NCI-H1417 treated with DMSO at 0.1 percent for 48 hours (cell line): ENCODE data around the gene GSDME.
A peak's percentile ranks its signal among the peaks of the same experiment; 100 is the strongest.

Experiments
- DNase-seq: peaks from one replicate; lab custom pipeline; 2025; lab: John Stamatoyannopoulos, UW

GSDME gene

DNA sequence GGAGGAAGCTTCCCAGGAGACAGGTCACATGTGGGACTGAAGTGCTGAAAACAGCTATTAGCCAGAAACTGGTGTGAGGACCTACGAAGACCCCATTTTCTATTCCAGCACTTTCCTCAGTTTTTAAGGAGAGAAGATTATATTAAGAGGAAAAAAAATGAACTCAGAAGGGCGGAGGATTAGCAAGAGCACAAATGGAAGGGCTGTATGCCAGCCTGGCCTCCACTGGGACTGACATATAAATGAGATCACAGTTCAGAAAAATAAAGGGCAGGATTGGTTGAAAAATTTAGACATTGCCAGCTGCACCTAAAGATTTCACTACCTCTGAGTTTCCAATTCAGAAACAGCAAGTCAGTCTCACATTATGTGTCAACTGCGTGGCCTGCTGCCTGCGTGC lies 53.0 kb downstream of the GSDME start:
- DNase-seq: no peak

- DNase-seq: no peak
These were observed 54.0 kb downstream of the GSDME start for GRCh38 chr7:24703296-24703695.

DNA sequence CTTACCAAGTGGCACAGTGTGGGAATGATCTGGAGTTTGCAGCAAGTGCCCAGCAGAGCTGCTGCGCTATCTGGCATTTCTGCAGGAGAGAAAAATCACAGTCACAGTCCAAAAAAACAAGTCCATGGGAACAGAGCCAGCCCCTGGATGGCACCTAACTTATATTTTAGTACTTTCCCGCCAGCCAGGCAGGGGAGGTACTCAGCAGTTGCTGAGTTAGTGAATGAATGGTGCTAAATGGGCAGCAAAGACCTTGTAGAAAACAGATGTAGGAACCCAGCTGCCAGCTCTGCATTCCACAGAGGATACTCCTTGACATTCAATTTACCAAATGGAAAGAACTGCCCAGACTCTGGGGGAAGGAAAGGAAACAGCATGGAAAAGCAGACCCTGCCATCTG lies 54.5 kb downstream of the GSDME start:
- DNase-seq: no peak

DNA sequence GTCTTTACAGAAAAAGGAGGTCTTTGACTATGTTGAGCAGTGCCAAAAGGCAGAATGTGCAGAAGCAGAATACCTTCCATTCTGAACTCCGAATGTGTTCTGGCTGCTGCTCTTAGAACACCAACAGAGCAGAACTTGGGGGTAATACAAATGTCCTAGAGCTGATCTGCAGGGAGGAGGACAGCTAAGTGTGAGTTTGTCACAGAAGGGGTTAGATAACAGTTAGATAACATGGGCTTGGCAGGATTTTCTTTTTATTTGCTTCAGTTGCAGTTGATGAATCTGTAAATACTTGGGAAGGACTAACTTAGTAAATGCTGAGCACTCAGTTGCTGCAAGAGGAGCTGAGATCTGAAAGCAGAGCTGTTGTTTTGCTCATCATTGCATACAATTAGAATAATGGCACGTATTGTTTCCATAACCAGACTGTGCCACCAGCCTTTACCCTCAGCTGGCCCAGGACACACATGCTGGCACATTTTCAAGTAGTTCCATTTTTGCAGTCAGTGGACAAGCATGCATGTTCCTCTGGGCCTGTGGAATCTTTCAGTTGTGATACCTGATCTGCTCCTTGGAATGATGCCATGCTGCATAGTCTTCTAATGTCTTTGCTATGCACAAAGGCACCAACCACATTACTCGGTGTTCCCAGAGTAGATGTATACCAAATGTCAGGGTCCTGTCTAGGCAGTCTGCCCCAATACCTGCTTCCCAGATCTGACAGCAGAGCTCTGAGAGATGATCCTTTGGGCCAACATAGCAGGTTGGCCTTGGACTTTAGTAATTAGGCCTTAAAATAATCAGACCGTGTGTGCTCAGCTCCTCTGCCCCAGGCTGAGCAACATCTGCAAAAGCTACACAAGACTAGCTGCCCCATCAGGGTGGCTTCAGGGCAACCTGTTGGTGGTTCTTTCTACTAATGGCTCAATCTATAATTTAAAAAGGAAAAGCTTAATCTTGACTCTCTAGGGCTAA lies 55.7 kb downstream of the GSDME start:
- DNase-seq: no peak

DNA sequence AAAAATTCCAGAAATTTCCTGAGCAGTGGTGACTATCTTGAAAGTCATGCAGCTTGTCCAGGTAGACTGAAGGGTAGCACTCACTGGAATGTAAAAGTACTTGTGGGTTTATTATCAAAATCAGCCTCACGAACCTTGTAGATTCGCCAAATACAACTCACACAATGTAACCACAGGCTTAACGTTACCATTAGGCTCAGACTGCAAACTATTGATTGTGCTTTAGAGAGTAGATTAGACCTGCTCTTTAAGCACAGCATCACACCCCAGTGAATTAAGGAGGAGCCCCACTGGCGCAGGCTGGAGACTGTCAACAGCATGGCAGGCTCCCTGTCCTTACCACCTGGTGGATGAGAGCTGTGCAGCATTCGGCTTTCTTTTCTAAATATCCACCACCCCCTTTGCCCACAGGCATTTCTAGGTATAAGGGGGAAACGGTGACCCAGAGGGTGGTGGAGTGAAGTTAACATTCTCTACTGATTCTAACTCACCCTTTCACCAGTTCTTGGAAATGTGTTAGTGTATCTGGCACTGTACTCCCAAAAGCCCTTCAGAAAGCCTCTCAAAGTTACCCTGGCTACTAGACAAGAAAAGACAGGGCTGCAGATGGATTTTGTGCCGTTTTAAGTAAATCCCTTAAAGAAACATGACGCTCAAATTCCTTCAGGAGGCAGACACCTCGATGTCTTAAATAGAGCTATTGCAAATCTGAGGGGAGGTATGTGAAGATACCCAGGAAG lies 56.6 kb downstream of the GSDME start:
- no peak for DNase-seq

DNA sequence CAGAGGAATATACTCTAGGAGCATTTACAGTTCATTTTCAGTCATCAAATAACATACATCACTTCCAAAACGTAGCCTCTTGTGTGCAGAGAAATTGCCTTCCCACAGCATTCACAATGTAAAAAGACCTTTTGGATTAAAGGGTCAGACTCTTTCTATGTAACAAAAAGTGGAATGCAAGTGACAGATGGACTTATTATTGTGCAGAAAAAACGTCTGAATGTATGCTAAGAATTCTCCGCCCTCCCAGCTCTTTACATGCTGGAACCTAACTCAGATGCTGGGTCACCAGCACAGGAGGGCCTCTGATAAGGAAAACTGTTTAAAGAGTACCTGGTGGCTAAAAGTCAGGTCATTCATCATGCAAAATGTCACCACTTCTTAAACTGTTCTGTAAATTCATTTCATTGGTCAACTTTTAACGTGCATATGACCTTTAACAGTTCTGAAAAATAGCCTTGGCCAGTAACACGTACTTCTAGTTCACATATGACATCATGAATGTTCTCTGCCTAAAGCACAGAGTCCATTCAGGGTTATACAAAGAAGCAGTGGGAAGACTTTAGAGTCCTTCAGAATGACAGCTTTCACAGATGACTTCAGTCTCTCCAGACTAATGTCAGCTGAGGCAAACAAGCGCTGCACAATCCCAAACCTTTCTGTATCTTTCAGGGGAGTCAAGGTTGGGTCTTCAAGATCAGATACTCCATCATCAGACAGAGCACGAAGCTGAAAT lies 58.6 kb downstream of the GSDME start:
- DNase-seq: no peak

DNA sequence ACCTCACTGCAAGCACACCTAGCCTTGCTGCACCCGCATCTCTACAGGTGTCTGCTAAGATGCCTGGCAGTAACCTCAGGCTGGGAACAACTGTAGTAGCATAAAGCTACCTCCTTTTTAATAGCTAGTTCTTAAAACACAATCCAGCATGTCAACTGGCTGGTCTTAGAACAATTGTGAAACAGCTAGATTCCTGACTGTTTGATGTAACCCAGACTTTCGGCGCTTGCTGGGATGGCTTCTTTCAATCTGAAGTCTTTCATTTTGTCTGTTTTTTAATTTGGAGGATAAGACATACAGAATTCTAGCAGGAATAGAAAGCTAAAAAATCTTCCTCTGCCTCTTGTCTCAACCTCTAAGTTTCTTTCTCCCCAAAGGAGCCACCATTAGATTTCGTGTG lies 59.8 kb downstream of the GSDME start:
- no peak for DNase-seq

DNA sequence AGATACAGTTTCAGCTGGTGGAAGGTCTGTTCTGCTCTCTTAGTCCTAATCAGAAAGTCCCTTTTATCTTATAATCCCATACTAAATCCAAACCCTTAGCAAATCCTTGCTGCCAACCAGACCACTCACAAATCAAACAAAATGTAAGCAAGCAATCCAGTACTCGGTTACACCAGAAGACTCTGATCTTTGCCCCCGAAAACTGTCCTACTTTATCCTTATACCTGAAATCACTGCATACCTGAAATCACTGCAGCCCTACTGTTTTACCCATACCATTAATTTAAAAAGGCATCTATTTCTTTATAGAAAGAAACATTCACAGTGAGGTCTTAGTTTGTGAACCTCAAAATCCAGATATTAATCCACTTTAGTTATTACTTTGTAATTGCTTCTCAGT lies 64.7 kb downstream of the GSDME start:
- no peak for DNase-seq

DNA sequence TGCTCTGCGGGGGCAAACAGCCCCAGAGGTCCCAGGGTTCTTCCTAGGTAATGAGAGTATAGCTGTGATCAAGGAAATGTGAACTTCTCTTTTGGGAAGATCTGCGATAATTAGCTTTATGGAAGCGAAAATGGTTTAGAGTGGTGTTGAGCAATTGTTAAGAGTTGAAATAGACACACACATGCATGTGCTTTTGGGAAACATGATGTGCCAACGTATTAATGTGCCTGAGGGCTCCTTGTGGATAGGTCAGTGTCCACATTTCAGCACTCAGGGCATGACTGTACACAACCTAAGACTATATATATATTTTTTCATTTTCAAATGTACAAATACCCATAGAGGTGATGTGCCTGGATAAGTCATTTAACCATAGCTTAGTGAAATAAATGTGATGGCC lies 67.0 kb downstream of the GSDME start:
- DNase-seq: no peak

- DNase-seq: no peak
These were observed 71.6 kb downstream of the GSDME start for GRCh38 chr7:24685708-24686107.

DNA sequence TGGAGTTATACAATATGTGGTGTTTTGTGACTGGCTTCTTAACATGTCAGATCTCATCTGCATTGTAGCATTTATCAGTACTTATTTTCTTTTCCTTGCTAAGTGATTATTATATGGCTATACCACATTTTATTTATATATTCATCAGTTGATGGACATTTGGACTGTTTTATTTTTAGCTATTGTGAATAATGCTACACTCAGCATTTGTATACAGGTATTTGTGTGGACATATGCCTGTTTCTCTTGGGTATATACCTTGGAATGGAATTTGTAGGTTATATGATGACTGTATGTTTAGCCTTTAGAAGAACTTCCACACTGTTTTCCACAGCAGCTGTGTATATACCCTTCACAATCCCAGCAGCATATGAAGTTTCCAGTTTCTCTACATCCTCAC lies 86.5 kb downstream of the GSDME start:
- no peak for DNase-seq

DNA sequence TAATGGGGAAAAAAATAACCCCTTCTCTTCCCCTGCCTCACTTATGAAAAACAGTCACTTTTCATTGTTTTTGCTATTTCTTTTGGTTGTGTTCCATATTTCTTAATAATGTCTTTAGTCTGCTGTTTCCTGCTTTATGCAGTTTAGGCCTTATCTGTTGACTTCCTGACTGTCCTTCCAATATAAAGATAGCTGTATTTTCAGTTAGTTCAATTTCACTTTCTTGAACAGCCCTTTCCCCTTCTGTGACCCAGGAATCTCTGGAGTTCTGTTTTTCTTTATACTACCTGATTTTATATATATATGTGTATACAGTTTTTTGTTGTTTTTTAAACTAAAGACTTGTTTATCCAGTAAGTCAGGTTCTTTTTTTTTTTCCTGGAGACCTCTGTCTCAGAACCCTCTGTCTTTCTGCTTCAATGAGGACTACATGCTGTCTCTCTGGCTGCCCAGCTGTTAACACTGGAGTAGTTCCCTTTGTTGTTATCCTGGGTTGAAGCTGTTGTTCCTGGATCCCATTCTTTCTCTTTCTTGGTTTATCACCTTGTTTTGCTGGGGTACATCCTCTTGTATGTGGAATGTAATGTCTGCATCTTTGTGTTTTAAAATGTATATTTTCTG lies 87.2 kb downstream of the GSDME start:
- DNase-seq: no peak

- no peak for DNase-seq
These were observed 88.2 kb downstream of the GSDME start for GRCh38 chr7:24668927-24669635.

- peak; percentile 56 for DNase-seq
These were observed 91.5 kb downstream of the GSDME start for GRCh38 chr7:24665564-24666294.

DNA sequence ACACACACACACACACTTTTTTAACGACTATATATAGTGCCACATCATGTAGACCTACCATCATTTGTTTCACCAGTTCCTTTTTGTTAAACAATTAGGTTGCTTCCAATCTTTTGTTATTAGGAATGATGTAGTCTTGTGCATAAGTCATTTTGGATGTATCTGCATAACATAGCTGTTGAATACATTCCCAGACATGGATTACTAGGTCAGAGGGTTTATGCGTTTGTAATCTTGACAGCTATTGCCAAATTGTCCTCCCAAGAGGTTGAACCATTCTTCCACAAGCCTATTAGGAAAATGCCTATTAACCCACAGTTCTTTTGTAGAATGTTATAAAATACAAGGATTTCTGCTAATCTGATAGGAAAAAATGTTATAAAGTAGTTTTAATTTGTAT lies 96.7 kb downstream of the GSDME start:
- no peak for DNase-seq

- no peak for DNase-seq
These were observed 97.8 kb downstream of the GSDME start for GRCh38 chr7:24659505-24659904.

DNA sequence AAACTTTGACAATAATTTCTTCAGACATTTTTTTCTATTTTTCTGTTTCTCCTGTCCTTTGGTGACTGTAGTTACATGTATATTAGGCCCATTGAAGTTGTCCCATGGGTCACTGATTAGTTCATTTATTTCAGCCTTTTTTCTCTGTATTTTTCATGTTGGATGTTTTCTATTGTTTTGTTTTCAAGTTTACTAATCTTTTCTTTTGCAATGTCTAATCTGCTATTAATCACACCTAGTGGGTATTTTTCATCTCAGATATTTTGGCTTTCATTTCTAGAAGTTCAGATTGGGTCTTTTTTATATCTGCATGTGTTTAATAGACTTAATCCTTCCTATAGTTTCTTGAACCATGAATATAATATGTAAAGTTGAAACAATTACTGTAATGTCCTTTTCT lies 99.3 kb downstream of the GSDME start:
- no peak for DNase-seq

DNA sequence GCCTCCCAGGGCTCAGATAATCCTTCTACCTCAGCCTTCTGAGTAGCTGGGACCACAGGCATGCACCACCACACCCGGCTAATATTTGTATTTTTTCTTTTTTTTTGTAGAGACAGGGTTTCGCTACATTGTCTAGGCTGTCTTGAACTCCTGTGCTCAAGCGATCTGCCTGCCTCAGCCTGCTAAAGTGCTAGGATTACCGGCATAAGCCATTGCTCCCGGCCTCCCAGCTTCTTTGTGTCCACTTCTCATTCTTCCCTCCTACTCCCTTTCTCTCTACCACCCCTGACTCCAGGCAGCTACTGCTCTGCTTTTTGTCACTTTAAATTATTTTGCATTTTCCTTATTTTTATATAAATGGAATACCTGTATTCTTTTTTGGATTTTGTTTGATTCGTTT lies 100.7 kb downstream of the GSDME start:
- no peak for DNase-seq

- no peak for DNase-seq
These were observed 103.0 kb downstream of the GSDME start for GRCh38 chr7:24654305-24654704.

GRCh38 chr7:24653316-24654085 lies 103.8 kb downstream of the GSDME start:
- DNase-seq: no peak
